Chondrocyte (in vitro differentiated cells): ENCODE data around the gene RRP1B. TPM values are rescaled to one million over a fixed set of nuclear protein-coding genes. Genes with fewer than 3 reads are reported as not detected.
A peak's percentile ranks its signal among the peaks of the same experiment; 100 is the strongest.

ENCODE experiments used
- DNase-seq: peaks from one replicate; pipeline ENCODE4 v3.0.0; 2021; ENCODE audit warnings: mixed read lengths, low spot score
- H3K27ac Mint-ChIP-seq: one replicate; pipeline ENCODE4 v1.8.0; 2021; ENCODE audit warnings: mild to moderate bottlenecking, moderate library complexity, mixed read lengths; ENCODE audit not compliant: unreplicated experiment
- H3K27me3 Mint-ChIP-seq: 2 replicates; pipeline ENCODE4 v1.8.0; 2021; ENCODE audit warnings: low read depth, mixed read lengths
- H3K36me3 Mint-ChIP-seq: 2 replicates; pipeline ENCODE4 v1.8.0; 2021; ENCODE audit warnings: low read depth, mixed read lengths
- H3K4me1 Mint-ChIP-seq: 2 replicates; pipeline ENCODE4 v1.8.0; 2021; ENCODE audit warnings: low read depth, mild to moderate bottlenecking, mixed read lengths
- H3K4me3 Mint-ChIP-seq: one replicate; pipeline ENCODE4 v1.8.0; 2021; ENCODE audit warnings: mild to moderate bottlenecking, moderate library complexity, mixed read lengths; ENCODE audit not compliant: unreplicated experiment
- H3K9me3 Mint-ChIP-seq: 2 replicates; pipeline ENCODE4 v1.8.0; 2021; ENCODE audit warnings: low read depth, mixed read lengths
- CTCF ChIP-seq: fragments of 200-600 bp; sonication (generic); IDR thresholded peaks from 2 replicates; pipeline ENCODE4 v1.5.0; 2021; ENCODE audit warnings: antibody characterized with exemption, mild to moderate bottlenecking, moderate library complexity
- total RNA-seq: library from RNA; stranded (reverse); gene quantifications from 3 replicates; pipeline ENCODE4 v1.2.1, GENCODE V29; 2021

The RRP1B gene
- total RNA-seq, 1 donor from 2014 or later = 24.5 TPM

- no peaks in the 10 kb centered on the region for H3K9me3 Mint-ChIP-seq
- peak overlapping the region; percentile 61 for H3K27ac Mint-ChIP-seq
- H3K27me3 Mint-ChIP-seq = no peaks in the 10 kb centered on the region
- no peak for DNase-seq
- peaks cover 4% of the 10 kb centered on the region for H3K36me3 Mint-ChIP-seq
- peak overlapping the region; percentile 83 for H3K4me3 Mint-ChIP-seq
- TF ChIP-seq CTCF = no peak
- H3K4me1 Mint-ChIP-seq = peaks cover 40% of the 10 kb centered on the region
These were observed 60.6 kb downstream of the RRP1B start for GRCh38 chr21:43719748-43720538.

GRCh38 chr21:43720539-43721166, 61.3 kb downstream of the RRP1B start:
- Mint-ChIP-seq H3K27ac (peak overlapping the region; percentile 61), H3K4me3 (peak overlapping the region; percentile 83), H3K4me1 (peaks cover 47% of the 10 kb centered on the region), H3K36me3 (peaks cover 4% of the 10 kb centered on the region), H3K9me3 (no peaks in the 10 kb centered on the region), H3K27me3 (no peaks in the 10 kb centered on the region)
- TF ChIP-seq CTCF = no peak
- no peak for DNase-seq

- H3K4me3 Mint-ChIP-seq = peak overlapping the region; percentile 83
- peak overlapping the region; percentile 61 for H3K27ac Mint-ChIP-seq
- no peaks in the 10 kb centered on the region for H3K9me3 Mint-ChIP-seq
- no peaks in the 10 kb centered on the region for H3K27me3 Mint-ChIP-seq
- no peak for DNase-seq
- peaks cover 52% of the 10 kb centered on the region for H3K4me1 Mint-ChIP-seq
- TF ChIP-seq CTCF = no peak
- H3K36me3 Mint-ChIP-seq = peaks cover 7% of the 10 kb centered on the region
These were observed 61.8 kb downstream of the RRP1B start for GRCh38 chr21:43721206-43721605.

GRCh38 chr21:43721939-43722338, 62.6 kb downstream of the RRP1B start:
- TF ChIP-seq CTCF = no peak

GRCh38 chr21:43723648-43724047, 64.3 kb downstream of the RRP1B start:
- peaks cover 7% of the 10 kb centered on the region for H3K36me3 Mint-ChIP-seq
- no peaks in the 10 kb centered on the region for H3K27me3 Mint-ChIP-seq
- H3K27ac Mint-ChIP-seq = no peak overlapping the region
- peaks cover 71% of the 10 kb centered on the region for H3K4me1 Mint-ChIP-seq
- H3K9me3 Mint-ChIP-seq = no peaks in the 10 kb centered on the region
- no peak overlapping the region for H3K4me3 Mint-ChIP-seq
- TF ChIP-seq CTCF = no peak
- DNase-seq = no peak

More at GRCh38 chr21:43721939-43722338, 62.6 kb downstream of the RRP1B start:
- peaks cover 7% of the 10 kb centered on the region for H3K36me3 Mint-ChIP-seq
- H3K27me3 Mint-ChIP-seq = no peaks in the 10 kb centered on the region
- DNase-seq = no peak
- peaks cover 56% of the 10 kb centered on the region for H3K4me1 Mint-ChIP-seq
- no peaks in the 10 kb centered on the region for H3K9me3 Mint-ChIP-seq
- peak overlapping the region; percentile 83 for H3K4me3 Mint-ChIP-seq
- no peak overlapping the region for H3K27ac Mint-ChIP-seq
